H9 (cell line): ENCODE measurements around the gene ZFAND3. TPM values are rescaled to one million over a fixed set of nuclear protein-coding genes. Genes with fewer than 3 reads are reported as not detected.

Experiments used
- DNase-seq: peaks from one replicate; pipeline ENCODE4 v3.0.0-alpha.2; 2017
- H2AFZ ChIP-seq: one replicate; pipeline ENCODE4 v1.6.1; 2013; ENCODE audit warnings: mild to moderate bottlenecking, low read length, control low read depth, moderate library complexity
- H2AK5ac ChIP-seq: 2 replicates; pipeline ENCODE4 v1.6.1; 2013; ENCODE audit warnings: low read length, control low read depth, mixed read lengths; ENCODE audit not compliant: insufficient read length
- H2BK120ac ChIP-seq: one replicate; pipeline ENCODE4 v1.6.1; 2013; ENCODE audit warnings: low read depth, mild to moderate bottlenecking, low read length, control low read depth, inconsistent platforms; ENCODE audit not compliant: poor library complexity, severe bottlenecking
- H2BK12ac ChIP-seq: 2 replicates; pipeline ENCODE4 v1.6.1; 2013; ENCODE audit warnings: low read length, control low read depth, mixed read lengths, low read depth; ENCODE audit not compliant: insufficient read length
- H2BK15ac ChIP-seq: 2 replicates; pipeline ENCODE4 v1.6.1; 2013; ENCODE audit warnings: low read depth, low read length, control low read depth
- H2BK20ac ChIP-seq: one replicate; pipeline ENCODE4 v1.6.1; 2013; ENCODE audit warnings: low read depth, mild to moderate bottlenecking, low read length, control low read depth, inconsistent platforms; ENCODE audit not compliant: poor library complexity, severe bottlenecking
- H2BK5ac ChIP-seq: 2 replicates; pipeline ENCODE4 v1.6.1; 2013; ENCODE audit warnings: low read length, control low read depth, mixed read lengths; ENCODE audit not compliant: insufficient read length
- H3K14ac ChIP-seq: 2 replicates; pipeline ENCODE4 v1.6.1; 2013; ENCODE audit warnings: low read length, control low read depth; ENCODE audit not compliant: insufficient read depth
- H3K18ac ChIP-seq: 2 replicates; pipeline ENCODE4 v1.6.1; 2013; ENCODE audit warnings: low read depth, mild to moderate bottlenecking, mixed read lengths, low read length, control low read depth; ENCODE audit not compliant: insufficient read length
- H3K23ac ChIP-seq: 2 replicates; pipeline ENCODE4 v1.6.1; 2013; ENCODE audit warnings: low read length, control low read depth, mixed read lengths, low read depth; ENCODE audit not compliant: insufficient read length
- H3K23me2 ChIP-seq: 2 replicates; pipeline ENCODE4 v1.6.1; 2013; ENCODE audit warnings: low read depth, mild to moderate bottlenecking, mixed read lengths, low read length, control low read depth; ENCODE audit not compliant: insufficient read length, poor library complexity, severe bottlenecking
- H3K27ac ChIP-seq: 2 replicates; pipeline ENCODE4 v1.5.1; 2013; ENCODE audit warnings: low read length, control low read depth, mixed read lengths, low read depth; ENCODE audit not compliant: insufficient read length
- H3K27me3 ChIP-seq: 2 replicates; pipeline ENCODE4 v1.6.1; 2013; ENCODE audit warnings: low read length, control low read depth, inconsistent platforms; ENCODE audit not compliant: insufficient read depth
- H3K4ac ChIP-seq: 2 replicates; pipeline ENCODE4 v1.6.1; 2013; ENCODE audit warnings: low read depth, mild to moderate bottlenecking, control low read depth, inconsistent platforms, low read length, moderate library complexity
- H3K4me1 ChIP-seq: 2 replicates; pipeline ENCODE4 v1.6.1; 2013; ENCODE audit warnings: low read length, control low read depth, inconsistent platforms; ENCODE audit not compliant: insufficient read depth
- H3K4me2 ChIP-seq: 2 replicates; pipeline ENCODE4 v1.6.1; 2013; ENCODE audit warnings: low read length, control low read depth, mixed read lengths; ENCODE audit not compliant: insufficient read length, insufficient read depth
- H3K56ac ChIP-seq: 2 replicates; pipeline ENCODE4 v1.6.1; 2013; ENCODE audit warnings: low read depth, mild to moderate bottlenecking, mixed read lengths, low read length, control low read depth; ENCODE audit not compliant: insufficient read length
- H3K79me1 ChIP-seq: 2 replicates; pipeline ENCODE4 v1.6.1; 2013; ENCODE audit warnings: low read depth, mild to moderate bottlenecking, moderate library complexity, low read length, control low read depth, inconsistent platforms; ENCODE audit not compliant: insufficient read depth, poor library complexity, severe bottlenecking
- H3K79me2 ChIP-seq: 2 replicates; pipeline ENCODE4 v1.6.1; 2013; ENCODE audit warnings: low read length, control low read depth, inconsistent platforms; ENCODE audit not compliant: insufficient read depth
- H3K9ac ChIP-seq: 2 replicates; pipeline ENCODE4 v1.6.1; 2013; ENCODE audit warnings: low read length, control low read depth, mixed read lengths; ENCODE audit not compliant: insufficient read length; ENCODE audit errors: extremely low read depth
- H3K9me3 ChIP-seq: one replicate; pipeline ENCODE4 v1.6.1; 2013; ENCODE audit warnings: low read depth, low read length, inconsistent platforms; ENCODE audit not compliant: control insufficient read depth
- H3T11ph ChIP-seq: one replicate; pipeline ENCODE4 v1.6.1; 2013; ENCODE audit warnings: mild to moderate bottlenecking, low read length, control low read depth, inconsistent platforms
- H4K20me1 ChIP-seq: one replicate; pipeline ENCODE4 v1.6.1; 2013; ENCODE audit not compliant: control insufficient read depth, insufficient read length, insufficient read depth
- H4K5ac ChIP-seq: 2 replicates; pipeline ENCODE4 v1.6.1; 2013; ENCODE audit warnings: low read depth, mild to moderate bottlenecking, mixed read lengths, low read length, control low read depth; ENCODE audit not compliant: insufficient read length
- H4K8ac ChIP-seq: replicated peaks from 2 replicates; pipeline ENCODE4 v1.6.1; 2013; ENCODE audit warnings: low read length, control low read depth, mixed read lengths, low read depth; ENCODE audit not compliant: insufficient read length
- H4K91ac ChIP-seq: 2 replicates; pipeline ENCODE4 v1.6.1; 2013; ENCODE audit warnings: low read depth, mild to moderate bottlenecking, moderate library complexity, mixed read lengths, low read length, control low read depth; ENCODE audit not compliant: insufficient read length
- H3K27ac Mint-ChIP-seq, 3 experiments: 2 replicates in 2 of 3; 3 replicates in 1 of 3; pipeline ENCODE4 v1.8.0; 2020 to 2021; ENCODE audit warnings: mixed read lengths in 3 of 3, mild to moderate bottlenecking in 1 of 3, moderate library complexity in 1 of 3
- H3K27me3 Mint-ChIP-seq: 2 replicates; pipeline ENCODE4 v1.8.0; 2021; ENCODE audit warnings: low read depth, mild to moderate bottlenecking, moderate library complexity, mixed read lengths
- H3K36me3 Mint-ChIP-seq, 3 experiments: 2 replicates in 2 of 3; 3 replicates in 1 of 3; pipeline ENCODE4 v1.8.0; 2020 to 2021; ENCODE audit warnings: low read depth in 3 of 3, mixed read lengths in 3 of 3; ENCODE audit not compliant: insufficient read depth in 1 of 3
- H3K4me1 Mint-ChIP-seq, 2 experiments: 2 replicates each; pipeline ENCODE4 v1.8.0; 2020; ENCODE audit warnings: mixed read lengths in 2 of 2
- H3K4me3 Mint-ChIP-seq, 2 experiments: 2 replicates in 1 of 2; 3 replicates in 1 of 2; pipeline ENCODE4 v1.8.0; 2020 to 2021; ENCODE audit warnings: mild to moderate bottlenecking in 2 of 2, mixed read lengths in 2 of 2, moderate library complexity in 1 of 2
- H3K9me3 Mint-ChIP-seq, 2 experiments: 2 replicates in 1 of 2; 3 replicates in 1 of 2; pipeline ENCODE4 v1.8.0; 2020; ENCODE audit warnings: mild to moderate bottlenecking in 2 of 2, mixed read lengths in 2 of 2, moderate library complexity in 1 of 2
- CTCF ChIP-seq: fragments of 200-600 bp; sonication (generic); conservative IDR thresholded peaks from 3 replicates; pipeline ENCODE4 v1.8.0; 2021; ENCODE audit warnings: antibody characterized with exemption, mild to moderate bottlenecking
- WGBS: extraction: QIAGEN DNeasy Blood & Tissue Kit; methylation state at CpG from one replicate; pipeline ENCODE4 v1.1.7; 2013; ENCODE audit warnings: missing lambda C conversion rate, low lambda C conversion rate, mixed read lengths; ENCODE audit not compliant: insufficient read length; ENCODE audit errors: extremely low coverage; 5-methylcytosine and 5-hydroxymethylcytosine counted together
- total RNA-seq: library from RNA; stranded (reverse); gene quantifications from 2 replicates; pipeline ENCODE4 v1.2.1, GENCODE V29; 2021

The ZFAND3 gene
- total RNA-seq, 1 experiment from 2014 or later: 57.7 TPM

GRCh38 chr6:38113825-38114576 is 294.5 kb downstream of the ZFAND3 start:
- WGBS: no CpG with 5 or more reads among the region's 4 CpGs

More at GRCh38 chr6:38113825-38114576, 294.5 kb downstream of the ZFAND3 start:
- Mint-ChIP-seq H3K9me3 (no peaks in the 10 kb centered on the region), H3K4me3 (no peak overlapping the region), H3K27me3 (no peaks in the 10 kb centered on the region), H3K27ac (no peak overlapping the region), H3K36me3 (no peaks in the 10 kb centered on the region; a peak in 1 of 7 replicates), H3K4me1 (peaks cover 8 to 15% of the 10 kb centered on the region in 2 experiments)
- no peak overlapping the region for H2AK5ac ChIP-seq
- H4K8ac ChIP-seq: no peak overlapping the region
- no peak overlapping the region for H2AFZ ChIP-seq
- no peaks in the 10 kb centered on the region for H4K20me1 ChIP-seq
- 0 out of 2 replicates have a peak, but pooled peaks cover 2% of the 10 kb centered on the region for H3K4me1 ChIP-seq
- H3K4ac ChIP-seq: no peak overlapping the region
- no peak overlapping the region for H3K18ac ChIP-seq
- no peak overlapping the region for H3K23ac ChIP-seq
- H4K91ac ChIP-seq: no peak overlapping the region
- 0 out of 3 replicates have a peak, but pooled peaks have one; percentile 14 for TF ChIP-seq CTCF
- H2BK20ac ChIP-seq: no peak overlapping the region
- no peak overlapping the region for H2BK5ac ChIP-seq
- no peaks in the 10 kb centered on the region for H3K79me1 ChIP-seq
- no peak overlapping the region for H2BK12ac ChIP-seq
- H4K5ac ChIP-seq: no peak overlapping the region
- no peak overlapping the region for H3T11ph ChIP-seq
- H3K4me2 ChIP-seq: no peak overlapping the region
- no peak overlapping the region for H3K56ac ChIP-seq
- H3K9me3 ChIP-seq: no peaks in the 10 kb centered on the region
- H3K9ac ChIP-seq: no peak overlapping the region
- H3K27me3 ChIP-seq: no peaks in the 10 kb centered on the region
- no peak overlapping the region for H3K14ac ChIP-seq
- no peaks in the 10 kb centered on the region for H3K79me2 ChIP-seq
- H2BK120ac ChIP-seq: no peak overlapping the region
- no peak overlapping the region for H2BK15ac ChIP-seq
- no peaks in the 10 kb centered on the region for H3K23me2 ChIP-seq
- H3K27ac ChIP-seq: no peak overlapping the region
- no peak for DNase-seq
